Measurements from ENCODE around the gene OCA2.
A peak's percentile ranks its signal among the peaks of the same experiment; 100 is the strongest.

DNA sequence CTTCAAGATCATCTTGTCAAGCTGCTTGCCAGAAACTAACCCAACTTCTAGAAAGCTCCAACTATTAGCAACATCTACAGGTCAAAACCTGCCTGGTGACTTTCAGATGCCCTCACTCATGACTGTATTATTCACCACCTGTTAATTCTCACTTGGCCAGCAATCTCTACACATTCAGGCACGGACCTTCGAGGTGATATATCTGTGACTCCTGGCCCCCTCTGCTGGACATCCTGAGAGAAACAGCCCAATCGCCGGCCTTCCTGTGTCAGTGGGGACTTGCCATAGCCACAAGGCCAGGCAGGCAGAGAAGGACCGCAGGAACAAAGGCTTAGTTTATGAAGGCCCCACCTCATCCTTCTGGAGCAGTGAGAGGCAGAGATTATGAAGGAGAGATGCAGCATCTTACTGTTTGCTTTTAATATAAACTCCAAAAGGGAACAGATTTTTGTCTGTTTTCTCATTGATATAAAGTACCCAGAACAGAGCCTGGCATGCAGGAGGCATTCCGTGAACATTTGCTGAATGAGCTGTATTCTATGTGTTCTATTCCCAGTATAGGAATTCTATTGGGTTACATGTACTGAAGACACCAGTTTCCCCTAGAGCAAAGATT, 24.4 kb upstream of the OCA2 start:
- no peak for TF ChIP-seq POLR2A (IDR thresholded peaks at IDR 0.05)
- TF ChIP-seq, protein P1, sequence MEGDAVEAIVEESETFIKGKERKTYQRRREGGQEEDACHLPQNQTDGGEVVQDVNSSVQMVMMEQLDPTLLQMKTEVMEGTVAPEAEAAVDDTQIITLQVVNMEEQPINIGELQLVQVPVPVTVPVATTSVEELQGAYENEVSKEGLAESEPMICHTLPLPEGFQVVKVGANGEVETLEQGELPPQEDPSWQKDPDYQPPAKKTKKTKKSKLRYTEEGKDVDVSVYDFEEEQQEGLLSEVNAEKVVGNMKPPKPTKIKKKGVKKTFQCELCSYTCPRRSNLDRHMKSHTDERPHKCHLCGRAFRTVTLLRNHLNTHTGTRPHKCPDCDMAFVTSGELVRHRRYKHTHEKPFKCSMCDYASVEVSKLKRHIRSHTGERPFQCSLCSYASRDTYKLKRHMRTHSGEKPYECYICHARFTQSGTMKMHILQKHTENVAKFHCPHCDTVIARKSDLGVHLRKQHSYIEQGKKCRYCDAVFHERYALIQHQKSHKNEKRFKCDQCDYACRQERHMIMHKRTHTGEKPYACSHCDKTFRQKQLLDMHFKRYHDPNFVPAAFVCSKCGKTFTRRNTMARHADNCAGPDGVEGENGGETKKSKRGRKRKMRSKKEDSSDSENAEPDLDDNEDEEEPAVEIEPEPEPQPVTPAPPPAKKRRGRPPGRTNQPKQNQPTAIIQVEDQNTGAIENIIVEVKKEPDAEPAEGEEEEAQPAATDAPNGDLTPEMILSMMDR (IDR thresholded peaks at IDR 0.05), result peak; percentile 29 to 60
